Glomerular visceral epithelial cell (primary cell): ENCODE measurements around the gene DDX27.
A peak's percentile ranks its signal among the peaks of the same experiment; 100 is the strongest.
"Not testable (repeated sequence)": the region's sequence is repeated elsewhere in the genome, so short reads cannot be mapped to it uniquely, and the experiment has no call there.

Experiments
- DNase-seq: peaks from one replicate; pipeline ENCODE4 v3.0.0-alpha.2; 2016; ENCODE audit errors: extremely low spot score

The DDX27 gene

DNA sequence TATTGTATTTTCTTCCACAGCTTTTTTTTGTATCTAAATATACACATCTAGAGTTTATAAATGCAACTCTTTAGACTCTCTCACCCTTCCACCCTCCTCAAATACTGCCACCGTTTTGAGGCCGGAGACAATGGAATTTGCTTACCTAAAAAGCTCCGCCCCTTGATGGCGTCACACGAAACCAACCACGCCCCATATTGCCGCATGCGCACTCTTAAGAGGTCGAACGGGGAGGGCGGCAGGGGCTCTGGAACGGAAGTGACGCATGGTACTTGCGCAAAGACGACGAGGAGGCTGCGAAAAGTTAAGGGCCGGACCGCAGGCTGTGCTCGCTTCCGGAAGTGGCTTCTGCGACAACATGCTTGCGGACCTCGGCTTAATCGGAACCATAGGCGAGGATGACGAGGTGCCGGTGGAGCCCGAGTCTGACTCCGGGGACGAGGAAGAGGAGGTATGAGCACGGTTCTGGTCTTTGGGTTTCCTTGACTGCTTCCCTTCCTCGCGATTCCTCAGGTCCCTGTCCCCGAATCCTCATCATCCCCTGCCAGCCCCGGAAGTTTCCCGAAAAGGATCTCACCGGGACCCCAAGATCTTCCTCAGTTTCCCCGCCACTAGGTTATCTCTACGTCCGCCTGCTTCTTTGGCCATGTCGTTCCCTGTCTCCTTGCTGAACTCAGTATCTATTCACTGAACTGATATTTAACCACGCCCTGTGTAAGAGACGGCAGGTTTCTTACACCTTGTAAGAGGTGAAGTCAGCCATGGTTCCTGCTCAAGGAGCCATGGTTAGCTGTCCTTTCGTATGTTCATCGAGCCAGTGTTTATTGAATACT lies at the start of gene DDX27:
DDX27 (plus strand) TSS at position 326 of the 833 bp plus-strand sequence; CDS start at position 359, 33 bp downstream.
- peak; percentile 100 for DNase-seq

DNA sequence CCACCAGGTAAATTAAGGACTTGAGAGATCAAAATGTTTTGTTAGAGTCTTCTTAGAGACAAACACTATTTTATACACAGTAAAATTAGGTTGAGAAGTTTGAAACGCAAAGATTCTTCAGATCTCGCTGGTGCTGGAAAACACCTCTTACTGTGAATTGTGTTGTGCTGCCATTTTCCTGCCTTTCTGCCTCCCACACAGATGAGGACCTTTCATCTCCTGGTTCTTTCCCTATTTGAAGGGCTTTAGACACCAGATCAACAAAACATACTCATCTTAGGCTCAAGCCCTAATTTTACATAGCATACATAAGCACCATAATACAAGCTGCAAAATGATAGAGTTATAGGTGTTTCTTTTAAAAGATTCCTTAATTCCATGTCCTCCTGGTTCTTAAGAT lies 49.7 kb upstream of the DDX27 start:
- no peak for DNase-seq

GRCh38 chr20:49170714-49171113 lies 48.5 kb upstream of the DDX27 start:
- DNase-seq = no peak

GRCh38 chr20:49171909-49172308 lies 47.3 kb upstream of the DDX27 start:
- DNase-seq = no peak

GRCh38 chr20:49172413-49172812 lies 46.8 kb upstream of the DDX27 start:
- no peak for DNase-seq

GRCh38 chr20:49174183-49174582 lies 45.0 kb upstream of the DDX27 start:
- DNase-seq = no peak

- no peak for DNase-seq
These were observed 39.6 kb upstream of the DDX27 start for GRCh38 chr20:49179368-49180277.

- DNase-seq = no peak
These were observed 37.8 kb upstream of the DDX27 start for GRCh38 chr20:49181265-49181877.

- no peak for DNase-seq
These were observed 35.8 kb upstream of the DDX27 start for GRCh38 chr20:49183444-49183843.

DNA sequence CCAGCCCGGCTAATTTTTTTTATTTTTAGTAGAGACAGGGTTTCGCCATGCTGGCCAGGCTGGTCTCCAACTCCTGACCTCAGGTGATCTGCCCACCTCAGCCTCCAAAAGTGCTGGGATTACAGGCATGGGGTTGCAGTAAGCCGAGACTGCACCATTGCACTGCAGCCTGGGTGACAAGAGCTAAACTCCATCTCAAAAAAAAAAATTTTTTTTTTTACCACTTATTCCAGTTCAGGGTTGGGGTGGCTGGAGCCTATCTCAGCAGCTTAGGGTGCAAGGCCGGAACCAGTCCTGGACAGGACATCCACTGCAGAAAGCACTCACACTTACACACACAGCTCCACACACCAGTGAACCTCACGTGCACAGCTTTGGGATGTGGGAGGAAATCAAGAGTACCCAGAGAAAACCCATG lies 35.1 kb upstream of the DDX27 start:
- DNase-seq = not testable (repeated sequence)

DNA sequence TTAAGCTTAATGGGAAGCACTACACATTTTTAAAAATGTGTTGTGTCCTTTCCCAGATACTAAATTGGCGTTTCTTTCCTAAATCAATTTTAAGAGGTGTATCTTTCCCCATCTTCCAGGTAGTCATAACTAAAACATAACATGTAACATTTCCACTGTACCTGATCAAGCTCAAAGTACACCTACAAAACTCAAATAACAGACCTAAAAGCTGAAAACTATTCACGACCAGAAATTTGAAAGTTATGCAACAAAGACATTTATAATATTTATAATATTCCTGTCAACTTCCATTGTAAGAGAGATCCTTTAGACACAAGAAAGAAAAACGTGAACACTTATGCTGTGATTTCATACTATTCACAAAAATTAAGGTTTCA lies 34.5 kb upstream of the DDX27 start:
- no peak for DNase-seq

- DNase-seq = peak; percentile 39
These were observed 34.0 kb upstream of the DDX27 start for GRCh38 chr20:49185071-49185761.

- peak; percentile 61 for DNase-seq
These were observed 32.5 kb upstream of the DDX27 start for GRCh38 chr20:49186535-49187329.

DNA sequence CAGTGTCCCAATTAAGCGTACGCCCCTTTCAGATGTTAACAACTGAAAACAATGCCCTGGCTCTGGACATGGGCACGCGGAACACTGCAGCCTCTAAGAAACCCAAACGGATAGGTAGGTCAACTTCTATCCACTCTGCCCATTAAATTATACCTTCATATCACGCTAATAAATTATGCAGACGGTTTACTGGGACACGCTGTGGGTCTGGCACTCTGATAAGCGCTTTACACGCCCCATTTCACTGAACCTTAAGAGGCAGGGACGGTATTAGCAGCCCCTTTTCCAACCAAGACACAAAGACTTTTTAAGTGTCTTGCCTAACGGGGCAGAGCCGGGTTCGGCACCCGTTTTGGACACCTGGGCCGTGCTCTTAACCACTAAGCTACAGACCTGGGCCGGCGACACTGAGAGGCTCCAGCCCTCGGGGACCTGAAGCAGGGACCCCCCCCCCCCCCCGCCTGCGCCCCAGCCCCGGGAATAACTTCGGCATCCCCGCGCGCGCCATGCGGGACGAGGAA lies 31.8 kb upstream of the DDX27 start:
- DNase-seq = no peak

DNA sequence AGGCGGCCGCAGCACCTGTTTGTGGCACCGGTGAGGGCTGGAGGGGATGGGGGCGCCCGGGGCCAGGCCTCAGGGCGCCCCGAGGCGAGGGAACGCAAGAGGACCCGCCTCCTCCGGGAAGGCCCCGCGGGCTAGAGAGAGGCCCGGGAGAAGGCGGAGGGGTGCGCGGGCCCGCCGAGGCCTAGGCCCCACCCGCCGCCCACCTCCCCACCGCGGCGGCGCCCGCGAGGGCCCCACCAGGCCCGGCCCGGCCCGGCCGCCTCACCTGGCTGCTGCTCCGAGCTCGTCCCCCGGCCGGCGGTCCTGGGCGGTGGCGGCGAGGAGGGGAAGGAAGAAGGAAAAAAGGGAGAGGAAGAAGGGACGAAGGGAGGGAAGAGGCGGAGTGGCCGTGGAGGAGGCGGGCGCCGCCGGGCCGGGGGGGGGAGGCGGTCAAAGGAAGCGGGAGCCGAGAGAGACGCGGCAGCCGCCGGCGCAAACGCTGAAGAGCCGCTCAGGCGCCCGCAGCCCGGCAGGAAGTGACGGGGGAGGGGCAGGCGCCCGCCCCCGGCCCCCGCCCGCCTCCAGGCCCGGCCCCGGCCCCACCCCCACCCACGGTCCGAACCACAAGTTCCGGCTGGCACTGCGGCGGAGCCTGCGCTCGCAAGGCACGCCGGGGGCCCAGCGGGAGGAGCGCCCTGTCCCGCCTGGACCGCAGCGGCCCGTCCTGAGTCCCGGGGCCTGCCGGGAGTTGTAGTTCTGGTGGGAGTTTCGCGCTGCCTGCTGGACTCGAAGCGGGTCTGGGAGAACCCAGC lies 31.2 kb upstream of the DDX27 start, which contains the start of gene STAU1:
STAU1 (minus strand) TSS at position 484 of the 791 bp plus-strand sequence. CDS start 22,133 bp downstream, outside the sequence.
- peak; percentile 98 for DNase-seq

- DNase-seq = not testable (repeated sequence)
These were observed 26.2 kb upstream of the DDX27 start for GRCh38 chr20:49192944-49193518.

- no peak for DNase-seq
These were observed 19.4 kb upstream of the DDX27 start for GRCh38 chr20:49199729-49200293.

DNA sequence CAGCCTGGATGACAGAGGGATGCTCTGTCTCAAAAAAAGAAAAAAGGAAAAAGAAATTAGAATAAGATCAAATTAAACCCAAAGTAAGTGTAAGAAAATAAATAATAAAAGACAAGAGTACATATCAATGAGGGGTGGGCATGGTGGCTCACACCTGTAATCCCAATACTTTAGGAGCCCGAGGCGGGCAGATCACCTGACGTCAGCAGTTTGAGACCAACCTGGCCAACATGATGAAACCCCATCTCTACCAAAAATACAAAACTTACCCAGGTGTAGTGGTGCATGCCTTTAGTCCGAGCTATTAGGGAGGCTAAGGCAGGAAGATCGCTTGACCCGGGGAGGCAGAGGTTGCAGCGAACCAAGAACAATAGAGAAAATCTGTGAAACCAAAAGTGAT lies 16.2 kb upstream of the DDX27 start:
- no peak for DNase-seq

- DNase-seq = no peak
These were observed 15.5 kb upstream of the DDX27 start for GRCh38 chr20:49203746-49204145.
